B cell (primary cell): ENCODE data around the gene APOBEC4.

Source experiments
- EZH2 ChIP-seq: IDR thresholded peaks from 2 replicates; pipeline ENCODE4 v1.6.1; 2012; ENCODE audit warnings: borderline replicate concordance, low read depth, mild to moderate bottlenecking, moderate library complexity, low read length; ENCODE audit not compliant: insufficient read depth, poor library complexity, severe bottlenecking
- TF ChIP-seq, protein P1 (sequence below): fragments of 200-600 bp; IDR thresholded peaks from one replicate; pipeline ENCODE4 v1.8.0; 2022; ENCODE audit warnings: antibody characterized with exemption, mild to moderate bottlenecking

DNA sequence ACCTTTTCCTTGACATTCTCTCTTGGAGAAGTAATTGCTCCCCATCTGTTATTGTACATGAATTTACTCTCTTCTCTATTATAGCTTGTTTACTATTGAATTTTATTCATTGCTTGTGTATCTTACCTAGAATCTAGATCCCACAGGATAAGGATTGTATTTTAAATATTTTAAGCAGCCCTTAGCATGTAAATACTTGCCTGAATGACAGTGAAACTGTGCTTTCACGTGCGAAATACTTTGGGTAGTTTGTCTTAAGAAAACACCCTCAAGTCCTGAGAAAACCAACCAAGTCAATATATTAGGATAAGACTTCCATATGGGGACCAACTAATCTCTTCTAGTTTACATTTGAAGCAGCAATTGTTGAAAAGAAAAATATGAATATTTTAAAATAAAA is 32.8 kb downstream of the APOBEC4 start:
- TF ChIP-seq, protein P1, sequence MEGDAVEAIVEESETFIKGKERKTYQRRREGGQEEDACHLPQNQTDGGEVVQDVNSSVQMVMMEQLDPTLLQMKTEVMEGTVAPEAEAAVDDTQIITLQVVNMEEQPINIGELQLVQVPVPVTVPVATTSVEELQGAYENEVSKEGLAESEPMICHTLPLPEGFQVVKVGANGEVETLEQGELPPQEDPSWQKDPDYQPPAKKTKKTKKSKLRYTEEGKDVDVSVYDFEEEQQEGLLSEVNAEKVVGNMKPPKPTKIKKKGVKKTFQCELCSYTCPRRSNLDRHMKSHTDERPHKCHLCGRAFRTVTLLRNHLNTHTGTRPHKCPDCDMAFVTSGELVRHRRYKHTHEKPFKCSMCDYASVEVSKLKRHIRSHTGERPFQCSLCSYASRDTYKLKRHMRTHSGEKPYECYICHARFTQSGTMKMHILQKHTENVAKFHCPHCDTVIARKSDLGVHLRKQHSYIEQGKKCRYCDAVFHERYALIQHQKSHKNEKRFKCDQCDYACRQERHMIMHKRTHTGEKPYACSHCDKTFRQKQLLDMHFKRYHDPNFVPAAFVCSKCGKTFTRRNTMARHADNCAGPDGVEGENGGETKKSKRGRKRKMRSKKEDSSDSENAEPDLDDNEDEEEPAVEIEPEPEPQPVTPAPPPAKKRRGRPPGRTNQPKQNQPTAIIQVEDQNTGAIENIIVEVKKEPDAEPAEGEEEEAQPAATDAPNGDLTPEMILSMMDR = no peak
- TF ChIP-seq EZH2 = no peak
